Breast epithelium (tissue), 3 donors: ENCODE measurements around the gene IP6K3.

Experiments used
- POLR2A ChIP-seq: fragments of 450-650 bp; IDR thresholded peaks from one replicate; pipeline ENCODE4 v1.6.1; 2016; ENCODE audit warnings: antibody characterized with exemption, mild to moderate bottlenecking, moderate library complexity
- TF ChIP-seq, protein P1 (sequence below), 3 donors: fragments of 450-650 bp; IDR thresholded peaks; one replicate each; pipeline ENCODE4 v1.5.1; 2016 to 2017; ENCODE audit warnings: antibody characterized with exemption in 3 of 3, mild to moderate bottlenecking in 3 of 3, moderate library complexity in 3 of 3

DNA sequence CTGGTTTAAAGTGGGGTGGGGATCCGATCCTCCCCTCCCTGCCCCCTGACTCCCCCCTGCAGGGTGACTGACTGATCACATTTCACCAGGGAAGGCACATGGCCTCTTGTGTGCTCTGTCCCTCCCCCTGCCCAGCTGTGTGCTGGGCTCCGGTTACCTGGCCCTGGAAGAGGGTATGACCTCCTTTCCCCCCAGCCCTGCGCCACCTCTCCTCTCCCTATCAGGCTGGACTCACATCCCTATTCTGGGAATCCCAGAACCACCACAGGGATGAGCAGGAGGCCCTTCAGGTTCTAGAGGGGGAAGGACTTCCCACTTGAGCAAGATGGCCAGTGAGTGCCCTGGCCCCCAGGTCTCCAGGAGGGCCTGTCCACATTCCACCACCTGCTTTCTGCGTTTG is 2.1 kb upstream of the IP6K3 start:
- TF ChIP-seq, protein P1, sequence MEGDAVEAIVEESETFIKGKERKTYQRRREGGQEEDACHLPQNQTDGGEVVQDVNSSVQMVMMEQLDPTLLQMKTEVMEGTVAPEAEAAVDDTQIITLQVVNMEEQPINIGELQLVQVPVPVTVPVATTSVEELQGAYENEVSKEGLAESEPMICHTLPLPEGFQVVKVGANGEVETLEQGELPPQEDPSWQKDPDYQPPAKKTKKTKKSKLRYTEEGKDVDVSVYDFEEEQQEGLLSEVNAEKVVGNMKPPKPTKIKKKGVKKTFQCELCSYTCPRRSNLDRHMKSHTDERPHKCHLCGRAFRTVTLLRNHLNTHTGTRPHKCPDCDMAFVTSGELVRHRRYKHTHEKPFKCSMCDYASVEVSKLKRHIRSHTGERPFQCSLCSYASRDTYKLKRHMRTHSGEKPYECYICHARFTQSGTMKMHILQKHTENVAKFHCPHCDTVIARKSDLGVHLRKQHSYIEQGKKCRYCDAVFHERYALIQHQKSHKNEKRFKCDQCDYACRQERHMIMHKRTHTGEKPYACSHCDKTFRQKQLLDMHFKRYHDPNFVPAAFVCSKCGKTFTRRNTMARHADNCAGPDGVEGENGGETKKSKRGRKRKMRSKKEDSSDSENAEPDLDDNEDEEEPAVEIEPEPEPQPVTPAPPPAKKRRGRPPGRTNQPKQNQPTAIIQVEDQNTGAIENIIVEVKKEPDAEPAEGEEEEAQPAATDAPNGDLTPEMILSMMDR (IDR thresholded peaks at IDR 0.05): no peak
- TF ChIP-seq POLR2A: no peak
